Astrocyte of the cerebellum (primary cell): ENCODE data around the gene SOX18.

Experiments used
- DNase-seq: peaks from one replicate; pipeline ENCODE4 v3.0.0-alpha.2; 2011; ENCODE audit warnings: low read depth
- H3K4me3 ChIP-seq: 2 replicates; pipeline ENCODE4 v1.5.1; 2011; ENCODE audit warnings: mild to moderate bottlenecking, low read depth, low read length, moderate library complexity
- in situ Hi-C: cut with HindIII; loops from 2 replicates; pipeline ENCODE4 v1.10.0; 2017; ENCODE audit warnings: low sequenced_read_pairs
- TF ChIP-seq, protein P1 (sequence below): IDR thresholded peaks from 2 replicates; pipeline ENCODE4 v1.5.1; 2012; ENCODE audit warnings: low read length, low read depth, moderate library complexity, mild to moderate bottlenecking; ENCODE audit errors: missing control alignments

Gene SOX18

DNA sequence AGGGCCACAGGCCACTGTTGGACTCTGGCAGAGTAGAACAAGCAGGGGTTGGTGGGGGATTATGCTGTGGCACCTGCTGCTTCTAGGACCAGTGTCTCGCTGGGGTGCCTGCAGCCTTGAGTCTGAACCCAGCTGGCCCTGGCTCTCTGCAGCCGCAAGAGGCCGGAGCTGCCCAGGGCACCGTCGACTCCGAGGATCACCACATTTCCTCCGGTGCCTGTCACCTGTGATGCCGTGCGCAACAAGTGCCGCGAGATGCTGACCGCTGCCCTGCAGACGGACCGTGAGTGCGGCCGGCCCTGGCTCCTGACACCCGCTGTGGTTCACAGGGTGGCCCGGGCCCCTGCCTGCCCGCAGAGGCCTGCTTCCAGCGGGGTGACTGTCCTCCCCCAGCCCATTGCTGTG is 19.8 kb upstream of the SOX18 start:
- no peak for DNase-seq
- TF ChIP-seq, protein P1, sequence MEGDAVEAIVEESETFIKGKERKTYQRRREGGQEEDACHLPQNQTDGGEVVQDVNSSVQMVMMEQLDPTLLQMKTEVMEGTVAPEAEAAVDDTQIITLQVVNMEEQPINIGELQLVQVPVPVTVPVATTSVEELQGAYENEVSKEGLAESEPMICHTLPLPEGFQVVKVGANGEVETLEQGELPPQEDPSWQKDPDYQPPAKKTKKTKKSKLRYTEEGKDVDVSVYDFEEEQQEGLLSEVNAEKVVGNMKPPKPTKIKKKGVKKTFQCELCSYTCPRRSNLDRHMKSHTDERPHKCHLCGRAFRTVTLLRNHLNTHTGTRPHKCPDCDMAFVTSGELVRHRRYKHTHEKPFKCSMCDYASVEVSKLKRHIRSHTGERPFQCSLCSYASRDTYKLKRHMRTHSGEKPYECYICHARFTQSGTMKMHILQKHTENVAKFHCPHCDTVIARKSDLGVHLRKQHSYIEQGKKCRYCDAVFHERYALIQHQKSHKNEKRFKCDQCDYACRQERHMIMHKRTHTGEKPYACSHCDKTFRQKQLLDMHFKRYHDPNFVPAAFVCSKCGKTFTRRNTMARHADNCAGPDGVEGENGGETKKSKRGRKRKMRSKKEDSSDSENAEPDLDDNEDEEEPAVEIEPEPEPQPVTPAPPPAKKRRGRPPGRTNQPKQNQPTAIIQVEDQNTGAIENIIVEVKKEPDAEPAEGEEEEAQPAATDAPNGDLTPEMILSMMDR: no peak
- H3K4me3 ChIP-seq: no peak overlapping the region
- in situ Hi-C loops: no loop called here

DNA sequence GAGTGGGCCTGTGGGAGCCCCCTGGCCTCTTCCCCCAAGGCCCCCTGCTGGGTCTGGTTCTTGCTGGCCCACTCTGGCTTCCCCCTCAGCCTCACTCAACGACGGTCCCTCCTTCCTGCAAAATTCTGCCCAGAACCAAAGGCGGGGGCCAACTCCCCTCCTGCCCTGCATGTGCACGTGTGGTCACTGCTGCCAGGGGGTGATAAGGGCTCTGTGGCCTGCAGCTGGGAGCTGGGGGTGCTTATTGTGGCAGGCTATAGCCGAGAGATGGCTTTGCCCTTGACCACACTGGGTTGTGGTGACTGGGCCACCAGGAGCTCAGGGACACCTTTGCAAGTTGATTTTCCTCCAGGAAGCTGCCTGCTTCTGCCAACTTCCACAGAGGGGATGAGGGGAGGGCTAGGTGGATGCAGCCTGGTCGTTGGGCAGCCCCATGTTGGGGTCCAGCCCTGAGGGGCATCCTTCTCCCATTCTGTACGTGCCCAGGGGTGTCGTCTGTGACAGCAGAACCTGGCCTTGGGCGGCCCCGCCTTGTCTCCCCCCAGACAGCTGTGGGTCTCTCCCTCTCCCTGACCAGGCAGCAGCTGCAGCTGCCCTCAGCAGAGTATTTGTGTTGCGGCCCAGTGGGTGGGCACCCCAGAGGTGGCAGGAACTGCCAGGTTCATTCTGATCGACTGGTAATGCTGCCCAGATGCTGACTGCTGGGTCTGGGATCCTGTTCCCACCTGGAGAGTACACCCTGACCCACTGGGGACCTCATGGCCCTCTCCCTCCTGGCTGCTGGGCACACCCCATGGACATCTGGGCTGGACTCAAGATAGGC is 19.2 kb upstream of the SOX18 start:
- TF ChIP-seq, protein P1: no peak
- DNase-seq: no peak
- in situ Hi-C loops: no loop called here
- no peak overlapping the region for H3K4me3 ChIP-seq

DNA sequence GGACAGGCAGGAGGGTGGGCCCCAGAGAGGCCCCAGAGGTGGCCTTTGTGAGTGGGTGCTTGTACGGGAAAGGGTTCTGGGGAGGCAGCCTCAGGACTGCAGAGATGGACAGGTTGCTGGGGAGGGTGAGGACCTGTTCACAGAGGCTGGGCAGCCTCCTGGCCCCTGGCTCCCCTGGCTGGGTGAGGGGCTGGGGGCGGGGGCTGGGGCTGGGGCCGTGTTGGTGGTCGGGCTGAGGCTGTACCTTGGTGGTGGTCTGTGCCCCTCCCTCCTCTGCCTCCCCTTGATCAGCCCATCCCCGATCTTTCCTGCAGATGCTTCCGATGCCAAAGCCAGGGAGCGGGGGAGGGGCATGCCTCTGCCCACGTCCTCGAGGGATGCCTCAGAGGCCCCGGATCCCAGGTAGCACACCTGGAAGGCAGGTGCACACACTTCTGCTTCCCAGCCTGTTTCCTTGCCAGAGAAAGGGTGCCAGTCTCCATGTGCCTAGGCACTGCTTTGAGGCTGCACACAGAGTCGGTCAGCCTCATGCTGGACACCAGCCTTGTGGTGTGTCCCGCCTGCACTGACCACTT is 18.4 kb upstream of the SOX18 start:
- DNase-seq: no peak
- in situ Hi-C loops: no loop called here
- TF ChIP-seq, protein P1: no peak
- no peak overlapping the region for H3K4me3 ChIP-seq

DNA sequence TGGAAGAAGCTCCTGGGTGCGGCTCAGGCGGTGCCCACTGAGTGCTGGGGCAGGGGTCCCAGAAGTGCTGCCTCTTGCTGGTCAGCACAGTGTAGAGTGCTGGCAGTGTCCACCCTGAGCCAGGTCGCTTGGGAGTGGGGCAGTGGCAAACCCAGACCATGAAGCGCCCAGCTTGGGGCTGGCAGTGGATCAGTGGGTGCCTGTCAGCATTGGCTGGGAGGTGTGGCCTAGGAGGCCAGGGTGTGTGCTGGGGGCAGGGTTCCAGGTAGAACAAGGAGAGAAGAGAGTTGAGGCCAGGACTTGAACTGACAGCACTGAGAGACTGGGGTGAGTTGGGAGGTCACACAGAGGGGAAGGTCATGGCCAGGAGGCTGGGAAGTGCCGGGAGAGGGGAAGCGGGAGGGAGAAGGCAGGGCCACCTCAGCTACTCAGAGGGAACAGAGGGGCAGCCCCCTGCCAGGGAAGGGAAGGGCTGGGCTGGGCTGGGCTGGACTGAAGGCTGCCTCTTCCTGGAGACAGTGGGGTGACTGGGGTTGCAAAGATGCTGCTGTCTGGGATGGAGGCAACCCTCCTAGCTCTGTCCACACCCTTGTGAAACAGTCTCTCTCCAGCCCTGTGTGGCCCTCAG is 17.7 kb upstream of the SOX18 start:
- TF ChIP-seq, protein P1: no peak
- in situ Hi-C loops: no loop called here

DNA sequence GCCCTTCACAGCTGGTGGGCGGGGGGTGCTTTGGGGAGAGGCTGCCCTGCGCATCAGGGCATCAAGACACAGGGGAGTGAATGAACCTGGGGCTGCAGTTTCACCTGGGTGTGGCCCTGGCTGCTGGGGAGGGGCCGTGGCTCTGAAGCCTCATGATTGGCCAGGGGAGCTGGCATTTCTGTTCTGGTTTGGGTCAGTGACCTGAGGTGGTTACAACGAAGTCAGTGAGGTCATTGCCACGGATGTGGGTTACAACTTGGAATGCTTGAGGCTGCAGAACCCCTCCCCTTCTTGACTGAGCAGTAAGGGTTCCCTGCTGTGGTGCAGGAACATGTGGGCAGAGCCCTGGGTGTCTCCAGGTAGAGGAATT is 16.5 kb upstream of the SOX18 start:
- in situ Hi-C loops: no loop called here
- peak; percentile 57 for DNase-seq
- no peak overlapping the region for H3K4me3 ChIP-seq
- TF ChIP-seq, protein P1: no peak

More for the DNA sequence above, 17.7 kb upstream of the SOX18 start:
- no peak overlapping the region for H3K4me3 ChIP-seq
- no peak for DNase-seq

DNA sequence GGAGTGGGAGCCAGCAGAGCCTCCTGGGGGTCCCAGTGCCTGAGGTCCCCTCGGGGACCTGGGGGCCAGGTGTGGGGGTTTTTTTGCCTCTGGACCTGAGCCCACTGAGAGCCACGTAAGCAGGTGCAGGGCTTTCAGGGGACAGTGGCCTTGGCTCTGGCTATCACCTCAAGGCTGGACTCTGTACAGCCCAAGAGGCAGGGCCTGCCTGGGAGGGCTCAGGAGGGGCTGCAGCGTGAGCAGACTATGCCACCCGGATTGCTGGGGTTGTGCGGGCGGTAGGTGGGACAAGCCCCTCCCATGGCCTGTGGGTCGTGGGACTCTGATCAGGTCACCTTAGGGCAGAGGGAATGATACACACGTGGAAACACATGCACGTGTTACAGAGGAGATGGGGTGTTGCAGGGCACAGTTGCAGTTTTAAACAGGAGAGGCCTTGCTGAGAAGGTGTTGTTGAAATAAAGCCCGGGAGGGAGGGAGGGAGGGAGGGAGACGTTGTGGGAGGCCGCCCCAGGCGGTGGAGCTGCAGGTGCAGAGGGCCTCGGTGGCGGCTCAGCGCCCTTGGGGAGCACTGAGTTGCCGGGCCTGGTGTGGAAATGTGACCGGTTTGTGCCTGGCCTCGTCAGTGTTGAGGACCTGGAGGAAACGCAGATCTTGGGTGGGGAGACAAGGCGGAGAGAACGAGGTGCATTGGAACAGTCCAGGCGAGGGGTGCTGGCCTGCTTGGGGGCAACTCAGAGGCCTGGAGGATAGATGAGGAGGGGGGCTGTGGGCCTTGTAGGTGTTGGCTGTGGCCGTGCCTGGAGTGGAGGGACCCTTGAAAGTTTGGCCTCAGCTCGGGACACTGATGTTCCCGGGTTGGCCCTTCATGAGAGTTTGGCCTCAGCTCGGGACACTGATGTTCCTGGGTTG is 15.9 kb upstream of the SOX18 start:
- no peak for DNase-seq

More for the DNA sequence above, 15.9 kb upstream of the SOX18 start:
- TF ChIP-seq, protein P1: no peak
- no peak overlapping the region for H3K4me3 ChIP-seq
- in situ Hi-C loops: no loop called here
